ENCODE results near the gene CNPY3.
"Not testable (repeated sequence)": the region's sequence is repeated elsewhere in the genome, so short reads cannot be mapped to it uniquely, and the experiment has no call there.

The CNPY3 gene

DNA sequence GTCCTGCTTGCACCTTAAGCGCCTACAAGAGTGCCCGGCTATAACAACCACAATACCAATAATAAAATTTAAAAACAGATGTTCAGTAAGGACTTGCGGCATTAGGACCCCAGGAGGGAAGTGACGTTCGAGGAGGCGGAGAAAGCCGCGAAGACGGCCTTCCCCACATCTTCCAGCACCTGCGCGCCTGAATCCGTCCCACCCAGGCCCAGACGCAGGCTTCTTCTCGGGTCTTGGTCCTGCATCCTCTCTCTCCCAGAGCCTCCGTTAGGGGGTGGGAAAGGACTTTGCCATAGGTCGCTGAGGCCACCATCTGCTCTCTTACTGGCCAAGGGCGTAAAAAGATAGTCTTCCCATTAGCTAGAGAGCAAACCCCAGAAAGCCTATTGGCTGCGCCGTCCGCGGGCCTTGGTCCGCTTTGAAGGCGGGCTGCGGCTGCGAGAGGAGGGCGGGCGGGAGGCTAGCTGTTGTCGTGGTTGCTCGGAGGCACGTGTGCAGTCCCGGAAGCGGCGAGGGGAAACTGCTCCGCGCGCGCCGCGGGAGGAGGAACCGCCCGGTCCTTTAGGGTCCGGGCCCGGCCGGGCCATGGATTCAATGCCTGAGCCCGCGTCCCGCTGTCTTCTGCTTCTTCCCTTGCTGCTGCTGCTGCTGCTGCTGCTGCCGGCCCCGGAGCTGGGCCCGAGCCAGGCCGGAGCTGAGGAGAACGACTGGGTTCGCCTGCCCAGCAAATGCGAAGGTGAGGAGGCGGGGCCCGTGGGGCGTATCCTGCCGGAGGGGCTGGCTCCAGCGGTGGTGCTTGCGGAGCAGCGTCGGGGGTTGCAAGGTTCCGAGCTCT is at the start of gene CNPY3:
TSS of gene CNPY3 (plus strand) at position 495 of the 835 bp plus-strand sequence. CDS start at position 586, 91 bp downstream.
- peak; percentile 94 for DNase-seq

DNA sequence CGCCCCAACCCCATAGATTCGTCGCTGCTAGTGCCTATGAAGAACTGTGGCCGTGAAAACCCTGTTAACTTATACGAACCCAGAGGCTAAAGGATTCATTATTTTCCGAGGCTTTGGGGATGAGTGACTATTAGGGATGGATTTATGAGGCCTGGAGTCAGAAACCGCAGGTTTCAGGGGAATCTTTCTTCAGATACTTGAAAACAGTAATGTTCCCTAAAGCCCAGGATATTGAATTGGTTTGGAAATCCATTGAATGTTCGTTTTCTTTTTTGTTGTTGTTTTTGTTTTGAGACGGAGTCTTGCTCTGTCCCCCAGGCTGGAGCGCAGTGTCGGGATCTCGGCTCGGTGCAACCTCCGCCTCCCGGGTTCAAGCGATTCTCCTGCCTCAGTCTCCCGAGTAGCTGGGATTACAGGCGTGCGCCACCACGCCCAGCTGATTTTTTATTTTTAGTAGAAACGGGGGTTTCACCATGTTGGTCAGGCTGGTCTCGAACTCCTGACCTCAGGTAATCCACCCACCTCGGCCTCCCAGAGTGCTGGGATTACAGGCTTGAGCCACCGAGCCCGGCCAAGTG is 49.0 kb upstream of the CNPY3 start:
- DNase-seq = not testable (repeated sequence)

DNA sequence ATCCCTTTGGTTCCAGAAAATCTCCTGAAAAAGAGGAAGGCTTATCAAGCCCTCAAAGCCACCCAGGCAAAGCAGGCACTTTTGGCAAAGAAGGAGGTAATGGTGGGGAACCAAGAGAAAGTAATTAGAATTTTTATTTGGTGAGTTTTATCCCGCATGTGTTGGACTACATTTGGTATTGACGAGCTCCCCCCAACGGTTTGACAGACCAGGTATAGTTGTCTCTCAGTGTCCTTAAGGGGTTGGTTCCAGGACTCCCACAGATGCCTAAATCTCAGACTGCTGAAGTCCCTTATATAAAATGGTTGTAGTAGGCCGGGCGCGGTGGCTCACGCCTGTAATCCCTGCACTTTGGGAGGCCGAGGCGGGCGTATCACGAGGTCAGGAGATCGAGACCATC is 48.4 kb upstream of the CNPY3 start:
- not testable (repeated sequence) for DNase-seq

- DNase-seq = no peak
Observed at GRCh38 chr6:42885702-42886101, 43.6 kb upstream of the CNPY3 start.

GRCh38 chr6:42888201-42888600 is 41.1 kb upstream of the CNPY3 start:
- not testable (repeated sequence) for DNase-seq

GRCh38 chr6:42889815-42890214 is 39.5 kb upstream of the CNPY3 start:
- DNase-seq = peak; percentile 30

DNA sequence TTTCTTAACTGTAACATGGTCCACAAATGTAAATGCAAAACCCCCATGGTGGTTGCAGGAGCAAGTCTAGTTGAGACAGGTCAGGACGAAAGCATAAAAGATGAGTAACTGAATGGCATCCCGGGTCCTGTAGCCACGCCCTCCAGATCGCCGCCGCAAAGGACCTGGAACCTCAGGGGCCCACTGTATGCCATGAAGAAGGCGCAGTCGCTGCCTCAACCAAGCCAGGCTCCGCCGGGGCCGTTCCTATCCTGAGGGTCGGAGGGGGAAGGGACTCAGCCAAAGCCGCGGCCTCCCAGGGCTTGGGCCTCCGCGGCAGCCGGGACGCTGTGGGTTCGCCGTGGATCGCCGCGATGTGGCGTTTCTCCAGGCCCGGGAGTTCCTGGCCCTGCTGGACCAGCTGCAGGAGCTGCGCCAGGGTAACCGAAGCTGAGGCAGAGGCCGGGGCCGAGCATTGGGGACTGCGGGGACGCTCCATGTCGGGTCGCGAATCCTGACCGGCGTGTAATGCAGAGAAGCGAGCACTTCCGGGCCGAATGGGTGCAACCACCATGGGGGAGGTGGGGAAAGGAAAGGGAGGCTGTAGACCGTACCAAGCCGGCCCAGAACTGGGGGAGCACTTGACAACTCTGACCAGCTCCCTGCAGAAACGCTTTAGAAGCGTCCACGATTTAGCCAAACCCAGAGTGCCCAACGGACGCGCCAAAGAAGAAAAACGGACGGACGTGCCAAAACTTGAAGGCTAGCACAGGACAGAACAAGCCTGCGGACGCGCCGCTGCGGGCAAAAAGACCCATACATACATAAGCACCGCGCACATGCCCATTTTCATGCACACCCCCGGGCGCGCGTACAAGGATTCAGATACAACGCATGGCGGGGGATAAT is 38.7 kb upstream of the CNPY3 start:
- peak; percentile 96 for DNase-seq

GRCh38 chr6:42891199-42891722 is 38.0 kb upstream of the CNPY3 start:
- DNase-seq = no peak

- not testable (repeated sequence) for DNase-seq
Observed at GRCh38 chr6:42894041-42894828, 35.0 kb upstream of the CNPY3 start.

DNA sequence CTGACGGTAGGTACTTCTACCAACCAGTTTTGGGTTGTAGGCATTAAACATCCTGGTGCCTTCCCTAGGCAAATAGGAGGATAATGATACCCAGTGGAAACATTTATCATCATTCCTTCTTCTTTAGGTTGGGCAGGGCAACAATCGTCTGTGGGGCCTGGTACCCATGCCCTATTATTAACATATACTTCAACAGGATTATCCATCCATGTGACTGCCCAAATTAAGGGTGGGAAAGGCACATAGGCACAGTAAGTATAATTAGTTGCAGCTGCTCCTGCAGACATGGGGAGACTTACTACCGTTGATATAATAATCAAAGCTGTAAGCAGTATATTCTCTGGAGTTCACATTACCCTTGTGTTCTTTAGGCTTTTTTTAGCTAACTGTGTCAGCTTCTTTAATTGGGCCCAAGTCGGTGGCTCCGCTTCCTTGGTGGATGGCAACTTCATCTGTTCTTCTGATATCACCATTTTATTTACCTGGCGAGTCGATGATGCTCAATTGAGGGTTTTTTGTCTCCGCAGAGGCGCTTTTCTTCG is 33.0 kb upstream of the CNPY3 start:
- no peak for DNase-seq

- peak; percentile 72 for DNase-seq
Observed at GRCh38 chr6:42898891-42899361, 30.4 kb upstream of the CNPY3 start.

DNA sequence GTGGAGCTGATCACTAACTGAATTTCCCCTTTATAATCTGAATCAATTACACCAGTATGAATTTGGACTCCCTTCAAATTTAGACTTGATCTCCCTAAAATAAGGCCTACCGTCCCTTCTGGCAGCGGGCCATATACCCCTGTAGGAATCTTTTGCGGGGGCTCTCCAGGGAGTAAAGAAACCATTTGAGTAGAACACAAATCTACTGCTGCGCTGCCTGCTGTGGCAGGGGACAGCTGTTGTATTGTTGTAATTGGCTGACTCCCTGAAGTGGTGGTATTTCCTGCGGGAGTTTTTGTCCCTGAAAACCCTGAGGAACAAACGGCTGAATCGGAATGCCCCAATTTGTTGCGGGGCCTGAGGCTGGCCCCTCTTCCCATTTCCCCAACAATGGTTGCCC is 29.4 kb upstream of the CNPY3 start:
- DNase-seq = no peak

DNA sequence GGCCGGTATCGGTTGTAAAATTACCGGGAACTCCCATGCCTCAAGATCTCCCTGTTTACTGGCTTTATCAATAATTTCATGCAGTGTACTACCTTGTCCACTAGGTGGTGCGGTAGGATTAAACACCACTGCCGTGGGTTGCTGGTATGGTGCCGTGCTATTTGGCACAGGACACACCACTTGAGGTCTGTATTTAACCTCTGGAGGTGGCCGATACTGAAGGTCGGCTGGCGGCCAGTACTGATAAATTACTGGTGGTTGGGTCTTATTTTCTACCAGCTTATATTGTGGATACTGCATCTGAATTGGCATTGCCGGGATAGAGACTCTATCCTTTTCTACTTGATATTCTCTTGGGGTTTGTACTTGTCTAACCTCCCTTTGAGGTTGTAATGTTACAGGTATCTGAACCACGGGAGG is 27.7 kb upstream of the CNPY3 start:
- DNase-seq = peak; percentile 84

GRCh38 chr6:42902429-42903263 is 26.6 kb upstream of the CNPY3 start:
- not testable (repeated sequence) for DNase-seq

DNA sequence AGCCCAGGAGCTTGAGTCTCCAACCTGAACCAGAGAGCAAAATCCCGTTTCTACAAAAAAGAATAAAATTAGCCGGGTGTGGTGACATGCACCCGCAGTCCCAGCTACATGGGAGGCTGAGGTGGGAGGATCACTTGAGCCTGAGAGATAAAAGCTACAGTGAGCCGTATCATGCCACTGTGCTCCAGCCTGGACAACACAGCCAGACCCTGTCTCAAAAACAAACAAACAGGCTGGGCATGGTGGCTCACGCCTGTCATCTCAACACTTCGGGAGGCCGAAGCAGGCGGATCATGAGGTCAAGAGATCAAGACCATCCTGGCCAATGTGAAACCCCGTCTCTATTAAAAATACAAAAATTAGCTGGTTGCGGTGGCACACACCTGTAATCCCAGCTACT is 24.8 kb upstream of the CNPY3 start:
- no peak for DNase-seq

DNA sequence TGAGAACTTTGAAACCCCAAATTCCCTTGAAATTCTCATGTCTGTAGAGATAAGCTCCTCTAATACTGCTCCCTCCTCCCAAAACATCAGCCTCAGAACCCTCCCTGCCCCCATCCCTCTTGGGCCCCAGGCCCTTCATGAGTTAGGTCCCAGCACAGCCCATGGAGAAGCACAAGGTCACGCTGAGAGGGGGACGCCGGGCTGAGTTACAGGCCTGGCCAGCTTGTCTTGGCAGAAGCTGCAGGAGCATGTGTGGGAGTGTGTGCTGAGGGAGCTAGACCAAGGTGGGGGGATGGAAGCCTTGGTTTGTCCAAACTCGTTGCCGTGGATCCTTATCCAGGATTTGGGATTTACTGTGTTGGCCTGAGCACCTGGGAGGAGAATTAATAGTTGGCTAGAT is 21.9 kb upstream of the CNPY3 start:
- no peak for DNase-seq

- DNase-seq = no peak
Observed at GRCh38 chr6:42909835-42910234, 19.4 kb upstream of the CNPY3 start.

DNA sequence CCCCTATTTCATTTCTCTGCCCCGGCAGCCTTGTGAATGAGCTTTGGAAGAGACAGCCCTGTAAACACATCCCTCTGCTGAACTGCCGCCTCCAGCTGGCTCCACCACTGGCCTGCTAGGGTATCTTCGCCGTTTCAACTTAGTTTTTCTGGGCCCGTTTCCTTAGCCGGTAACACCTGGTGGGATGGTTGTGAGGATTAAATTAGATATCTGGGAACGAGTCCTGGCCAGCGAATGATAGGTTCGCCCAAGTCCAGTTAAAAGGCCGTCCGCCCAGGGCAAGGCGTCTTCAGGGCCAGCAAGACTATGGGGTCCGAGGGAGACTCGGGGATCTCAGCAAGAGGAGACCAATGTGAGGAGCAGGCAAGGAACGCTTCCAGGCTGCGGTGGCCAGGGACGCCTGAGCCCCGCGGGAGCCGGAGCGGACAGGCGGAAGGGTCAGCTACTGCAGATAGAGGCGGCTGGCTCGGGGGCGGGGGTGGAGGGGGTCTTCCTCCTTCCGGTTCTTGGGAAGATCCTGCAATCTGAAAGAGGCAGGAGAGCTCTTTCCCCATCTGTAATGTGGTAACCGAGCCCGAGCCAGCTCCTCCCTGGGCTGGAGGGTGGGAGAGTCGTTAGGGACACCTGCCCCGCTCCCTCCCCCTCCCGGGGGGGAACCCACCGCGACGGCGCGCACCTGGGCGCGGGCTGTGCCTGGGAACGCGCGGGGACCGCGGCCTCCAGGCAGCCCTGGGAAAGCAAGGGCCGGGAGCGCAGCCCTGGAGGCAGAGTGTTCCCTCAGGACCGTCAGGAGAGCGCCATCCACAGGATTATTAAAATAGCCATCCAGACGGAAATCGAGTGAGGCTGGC is 17.9 kb upstream of the CNPY3 start:
- no peak for DNase-seq

DNA sequence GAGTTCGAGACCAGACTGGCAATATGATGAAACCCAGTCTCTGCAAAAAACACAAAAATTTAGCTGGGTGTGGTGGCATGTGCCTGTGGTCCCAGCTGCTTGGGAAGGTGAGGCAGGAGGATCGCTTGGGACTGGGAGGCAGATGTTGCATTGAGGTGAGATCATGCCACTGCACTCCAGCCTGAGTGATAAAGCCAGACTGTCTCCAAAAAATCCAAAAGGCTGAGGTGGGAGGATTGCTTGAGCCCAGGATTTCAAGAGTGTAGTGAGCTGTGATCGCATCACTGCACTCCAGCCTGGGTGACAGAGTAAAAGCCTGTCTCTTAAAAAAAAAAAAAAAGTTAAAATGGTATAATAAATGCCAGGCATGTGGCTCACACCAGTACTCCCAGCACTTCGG is 14.7 kb upstream of the CNPY3 start:
- no peak for DNase-seq

DNA sequence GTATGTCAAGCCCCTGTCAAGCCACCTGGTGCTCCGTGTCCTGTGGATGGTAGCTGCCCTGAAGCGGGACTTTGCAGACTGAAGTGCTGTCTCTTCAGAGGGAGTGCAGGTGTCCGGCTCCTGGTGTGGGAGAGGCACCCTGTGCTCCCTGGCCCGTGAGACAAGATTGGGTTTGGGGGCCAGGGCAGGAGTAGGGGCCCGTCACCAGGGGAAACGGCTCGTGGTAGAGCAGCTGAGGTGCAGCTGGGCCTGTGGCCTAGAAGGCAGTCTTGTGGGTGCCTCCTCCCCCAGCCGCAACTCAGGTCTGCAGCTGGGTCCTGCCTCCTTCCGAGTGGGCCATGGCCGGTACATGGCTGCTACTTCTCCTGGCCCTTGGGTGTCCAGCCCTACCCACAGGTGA is 13.5 kb upstream of the CNPY3 start, which contains the start of gene PTCRA:
TSS of gene PTCRA (plus strand) at position 322 of the 400 bp plus-strand sequence. CDS start at position 339, 17 bp downstream.
- DNase-seq = peak; percentile 13
